Adrenal gland (tissue), 5 donors: ENCODE results near the gene RPH3AL.

Source experiments
- POLR2A ChIP-seq, 2 donors: fragments of 450-650 bp; IDR thresholded peaks; one replicate each; pipeline ENCODE4 v1.6.1; 2017; ENCODE audit warnings: antibody characterized with exemption in 2 of 2, mild to moderate bottlenecking in 2 of 2, moderate library complexity in 1 of 2
- TF ChIP-seq, protein P1 (sequence below), 6 experiments: fragments of 450-650 bp in 4 of 6; fragments of 200-600 bp in 2 of 6; sonication (generic) in 1 of 6; IDR thresholded peaks; 1 replicate in 5 of 6; 2 replicates in 1 of 6; pipeline versions ENCODE4 v1.5.1 to v1.8.0; 2016 to 2021; ENCODE audit warnings: antibody characterized with exemption in 6 of 6, mild to moderate bottlenecking in 2 of 6, moderate library complexity in 1 of 6
- donor health status: DM: no; HTN: no; CAD: no.

DNA sequence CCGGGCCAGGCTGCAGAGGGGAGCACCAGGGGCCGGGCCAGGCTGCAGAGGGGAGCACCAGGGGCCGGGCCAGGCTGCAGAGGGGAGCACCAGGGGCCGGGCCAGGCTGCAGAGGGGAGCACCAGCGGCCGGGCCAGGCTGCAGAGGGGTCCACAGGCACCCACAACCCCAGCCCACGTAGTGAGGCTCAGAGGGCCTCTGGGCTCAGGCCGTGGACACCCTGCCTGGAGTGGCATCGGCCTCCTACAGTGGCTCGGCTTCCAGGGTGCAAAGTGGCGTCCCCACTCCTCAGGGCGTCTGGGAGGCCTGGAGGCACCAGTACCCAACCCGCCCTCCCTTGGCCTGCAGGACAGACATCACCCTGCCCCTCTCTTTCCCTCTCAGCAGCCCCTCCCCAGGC is 180.7 kb downstream of the RPH3AL start:
- TF ChIP-seq, protein P1, sequence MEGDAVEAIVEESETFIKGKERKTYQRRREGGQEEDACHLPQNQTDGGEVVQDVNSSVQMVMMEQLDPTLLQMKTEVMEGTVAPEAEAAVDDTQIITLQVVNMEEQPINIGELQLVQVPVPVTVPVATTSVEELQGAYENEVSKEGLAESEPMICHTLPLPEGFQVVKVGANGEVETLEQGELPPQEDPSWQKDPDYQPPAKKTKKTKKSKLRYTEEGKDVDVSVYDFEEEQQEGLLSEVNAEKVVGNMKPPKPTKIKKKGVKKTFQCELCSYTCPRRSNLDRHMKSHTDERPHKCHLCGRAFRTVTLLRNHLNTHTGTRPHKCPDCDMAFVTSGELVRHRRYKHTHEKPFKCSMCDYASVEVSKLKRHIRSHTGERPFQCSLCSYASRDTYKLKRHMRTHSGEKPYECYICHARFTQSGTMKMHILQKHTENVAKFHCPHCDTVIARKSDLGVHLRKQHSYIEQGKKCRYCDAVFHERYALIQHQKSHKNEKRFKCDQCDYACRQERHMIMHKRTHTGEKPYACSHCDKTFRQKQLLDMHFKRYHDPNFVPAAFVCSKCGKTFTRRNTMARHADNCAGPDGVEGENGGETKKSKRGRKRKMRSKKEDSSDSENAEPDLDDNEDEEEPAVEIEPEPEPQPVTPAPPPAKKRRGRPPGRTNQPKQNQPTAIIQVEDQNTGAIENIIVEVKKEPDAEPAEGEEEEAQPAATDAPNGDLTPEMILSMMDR (IDR thresholded peaks at IDR 0.05), result no peak
- TF ChIP-seq POLR2A (IDR thresholded peaks at IDR 0.05), result no peak
